ENCODE measurements around the gene ELOA.

DNA sequence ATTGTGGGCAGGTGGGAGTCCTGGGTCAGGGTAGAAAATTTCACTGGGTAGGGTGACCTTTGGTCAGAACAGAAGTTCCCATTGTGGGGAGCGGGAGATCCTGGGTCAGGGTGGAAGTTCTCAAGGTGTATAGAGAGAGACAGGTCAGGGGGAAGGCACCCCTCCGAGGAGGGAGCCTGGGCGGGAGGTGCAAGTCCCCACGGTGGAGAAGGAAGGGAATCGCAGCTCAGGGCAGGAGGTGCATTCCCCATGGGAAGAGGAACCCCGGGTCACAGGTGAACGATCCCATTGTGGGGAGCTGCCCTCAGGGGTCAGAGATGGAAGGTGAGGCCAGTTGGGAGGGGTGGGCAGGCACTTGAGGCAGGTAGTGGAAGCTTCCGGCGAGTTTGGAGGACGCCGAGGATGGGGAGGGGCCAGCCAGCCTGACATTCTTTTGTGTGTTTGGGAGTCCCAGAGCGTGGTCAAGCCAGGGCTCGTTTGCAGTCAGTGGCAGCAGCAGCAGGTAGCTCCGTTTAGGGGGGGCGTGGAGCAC, 48.3 kb downstream of the ELOA start:
- TF ChIP-seq, protein P1, sequence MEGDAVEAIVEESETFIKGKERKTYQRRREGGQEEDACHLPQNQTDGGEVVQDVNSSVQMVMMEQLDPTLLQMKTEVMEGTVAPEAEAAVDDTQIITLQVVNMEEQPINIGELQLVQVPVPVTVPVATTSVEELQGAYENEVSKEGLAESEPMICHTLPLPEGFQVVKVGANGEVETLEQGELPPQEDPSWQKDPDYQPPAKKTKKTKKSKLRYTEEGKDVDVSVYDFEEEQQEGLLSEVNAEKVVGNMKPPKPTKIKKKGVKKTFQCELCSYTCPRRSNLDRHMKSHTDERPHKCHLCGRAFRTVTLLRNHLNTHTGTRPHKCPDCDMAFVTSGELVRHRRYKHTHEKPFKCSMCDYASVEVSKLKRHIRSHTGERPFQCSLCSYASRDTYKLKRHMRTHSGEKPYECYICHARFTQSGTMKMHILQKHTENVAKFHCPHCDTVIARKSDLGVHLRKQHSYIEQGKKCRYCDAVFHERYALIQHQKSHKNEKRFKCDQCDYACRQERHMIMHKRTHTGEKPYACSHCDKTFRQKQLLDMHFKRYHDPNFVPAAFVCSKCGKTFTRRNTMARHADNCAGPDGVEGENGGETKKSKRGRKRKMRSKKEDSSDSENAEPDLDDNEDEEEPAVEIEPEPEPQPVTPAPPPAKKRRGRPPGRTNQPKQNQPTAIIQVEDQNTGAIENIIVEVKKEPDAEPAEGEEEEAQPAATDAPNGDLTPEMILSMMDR (IDR thresholded peaks at IDR 0.05) = no peak
- TF ChIP-seq EP300 (IDR thresholded peaks at IDR 0.05; ENCODE audit: low read depth) = no peak
- TF ChIP-seq POLR2A (IDR thresholded peaks at IDR 0.05) = no peak
- no peak for TF ChIP-seq POLR2AphosphoS5 (IDR thresholded peaks at IDR 0.05)

Measured in transverse colon (tissue), 4 donors.